Fibroblast of lung (primary cell): ENCODE measurements around the gene IL2RG.

Experiments
- CTCF ChIP-seq, 2 donors: IDR thresholded peaks in 1 of 2; conservative IDR thresholded peaks in 1 of 2; 1 replicate in 1 of 2; 2 replicates in 1 of 2; pipeline ENCODE4 v1.5.1; 2011 to 2012; ENCODE audit warnings: low read length in 2 of 2, control low read depth in 1 of 2, inconsistent platforms in 1 of 2, low read depth in 1 of 2, mild to moderate bottlenecking in 1 of 2
- EZH2 ChIP-seq: IDR thresholded peaks from 2 replicates; pipeline ENCODE4 v1.5.1; 2012; ENCODE audit warnings: low read length, control low read depth, mild to moderate bottlenecking; ENCODE audit errors: missing control alignments

GRCh38 chrX:71144651-71145050, 33.3 kb upstream of the IL2RG start, which contains the start of gene NLGN3:
- TF ChIP-seq CTCF (conservative IDR thresholded peaks at IDR 0.05 in 1 of 2, IDR thresholded peaks at IDR 0.05 in 1 of 2; ENCODE audit: low read depth in 1 of 2, low read length in 2 of 2) (no peak), EZH2 (no peak)
